Dendritic cell treated with granulocyte-macrophage colony-stimulating factor and Interleukin-4, amounts not matched to agents 40 ng/mL and 50 ng/mL, for 4 days (primary cell): ENCODE measurements around the gene CUEDC1.

Experiments used
- H3K27ac Mint-ChIP-seq: one replicate; pipeline ENCODE4 v1.8.0; 2022; ENCODE audit warnings: mild to moderate bottlenecking, mixed read lengths
- H3K27me3 Mint-ChIP-seq: one replicate; pipeline ENCODE4 v1.8.0; 2022; ENCODE audit warnings: mild to moderate bottlenecking, mixed read lengths
- H3K36me3 Mint-ChIP-seq: one replicate; pipeline ENCODE4 v1.8.0; 2022; ENCODE audit warnings: low read depth, mixed read lengths
- H3K4me1 Mint-ChIP-seq: one replicate; pipeline ENCODE4 v1.8.0; 2022; ENCODE audit warnings: low read depth, mixed read lengths
- H3K4me3 Mint-ChIP-seq: one replicate; pipeline ENCODE4 v1.8.0; 2022; ENCODE audit warnings: mild to moderate bottlenecking, moderate library complexity, mixed read lengths
- H3K9me3 Mint-ChIP-seq: one replicate; pipeline ENCODE4 v1.8.0; 2022; ENCODE audit warnings: mixed read lengths
- intact Hi-C: fragments of 100-400 bp; cut with micrococcal nuclease; formaldehyde crosslinking; loops from one replicate; pipeline ENCODE4 v1.15.0; 2022

CUEDC1 gene

GRCh38 chr17:57903961-57904360 is 51.3 kb downstream of the CUEDC1 start:
- Mint-ChIP-seq H3K9me3 (no peaks in the 10 kb centered on the region), H3K4me1 (peaks cover 81% of the 10 kb centered on the region), H3K27me3 (no peaks in the 10 kb centered on the region), H3K27ac (peak overlapping the region; percentile 97), H3K36me3 (peaks cover 10% of the 10 kb centered on the region), H3K4me3 (no peak overlapping the region)
- intact Hi-C loops = loop anchor here (2.0 to 5.0 kb wide), 2 partner anchors 43 to 85 kb away; partner anchors contain the start of gene VEZF1

- peaks cover 90% of the 10 kb centered on the region for H3K4me1 Mint-ChIP-seq
- intact Hi-C loops = loop anchor here (2.0 to 5.0 kb wide), 2 partner anchors 44 to 86 kb away; partner anchors contain the start of gene VEZF1
- H3K4me3 Mint-ChIP-seq = peak overlapping the region; percentile 13
- no peaks in the 10 kb centered on the region for H3K27me3 Mint-ChIP-seq
- H3K27ac Mint-ChIP-seq = peak overlapping the region; percentile 97
- peaks cover 10% of the 10 kb centered on the region for H3K36me3 Mint-ChIP-seq
- no peaks in the 10 kb centered on the region for H3K9me3 Mint-ChIP-seq
These were observed 52.1 kb downstream of the CUEDC1 start for GRCh38 chr17:57902800-57903759.

- intact Hi-C loops = loop anchor here (2.0 to 5.0 kb wide), 2 partner anchors 45 to 87 kb away; partner anchors contain the start of gene VEZF1
- no peaks in the 10 kb centered on the region for H3K27me3 Mint-ChIP-seq
- H3K36me3 Mint-ChIP-seq = peaks cover 10% of the 10 kb centered on the region
- no peaks in the 10 kb centered on the region for H3K9me3 Mint-ChIP-seq
- no peak overlapping the region for H3K4me3 Mint-ChIP-seq
- peak overlapping the region; percentile 97 for H3K27ac Mint-ChIP-seq
- peaks cover 93% of the 10 kb centered on the region for H3K4me1 Mint-ChIP-seq
These were observed 53.0 kb downstream of the CUEDC1 start for GRCh38 chr17:57902117-57902799.

GRCh38 chr17:57900991-57901743 is 54.0 kb downstream of the CUEDC1 start:
- Mint-ChIP-seq H3K4me1 (peaks cover 87% of the 10 kb centered on the region), H3K4me3 (no peak overlapping the region), H3K27me3 (no peaks in the 10 kb centered on the region), H3K9me3 (no peaks in the 10 kb centered on the region), H3K36me3 (peaks cover 10% of the 10 kb centered on the region), H3K27ac (peak overlapping the region; percentile 97)
- intact Hi-C loops = loop anchor here (5.0 kb wide), 1 partner anchor 46 kb away; no protein-coding TSS in a partner anchor

GRCh38 chr17:57899822-57900221 is 55.4 kb downstream of the CUEDC1 start:
- Mint-ChIP-seq H3K4me3 (peak overlapping the region; percentile 50), H3K4me1 (peaks cover 86% of the 10 kb centered on the region), H3K27ac (peak overlapping the region; percentile 97), H3K9me3 (no peaks in the 10 kb centered on the region), H3K27me3 (no peaks in the 10 kb centered on the region), H3K36me3 (peaks cover 10% of the 10 kb centered on the region)
- intact Hi-C loops = loop anchor here (5.0 kb wide), 1 partner anchor 47 kb away; no protein-coding TSS in a partner anchor

GRCh38 chr17:57899391-57899790 is 55.8 kb downstream of the CUEDC1 start:
- H3K27ac Mint-ChIP-seq = peak overlapping the region; percentile 97
- H3K4me3 Mint-ChIP-seq = peak overlapping the region; percentile 37
- H3K9me3 Mint-ChIP-seq = no peaks in the 10 kb centered on the region
- intact Hi-C loops = no loop called here
- H3K4me1 Mint-ChIP-seq = peaks cover 82% of the 10 kb centered on the region
- peaks cover 10% of the 10 kb centered on the region for H3K36me3 Mint-ChIP-seq
- no peaks in the 10 kb centered on the region for H3K27me3 Mint-ChIP-seq

- H3K27me3 Mint-ChIP-seq = no peaks in the 10 kb centered on the region
- peak overlapping the region; percentile 37 for H3K4me3 Mint-ChIP-seq
- H3K9me3 Mint-ChIP-seq = no peaks in the 10 kb centered on the region
- H3K36me3 Mint-ChIP-seq = peaks cover 10% of the 10 kb centered on the region
- peak overlapping the region; percentile 97 for H3K27ac Mint-ChIP-seq
- intact Hi-C loops = no loop called here
- H3K4me1 Mint-ChIP-seq = peaks cover 80% of the 10 kb centered on the region
These were observed 56.5 kb downstream of the CUEDC1 start for GRCh38 chr17:57898487-57899311.

- no peak overlapping the region for H3K4me3 Mint-ChIP-seq
- no peaks in the 10 kb centered on the region for H3K27me3 Mint-ChIP-seq
- intact Hi-C loops = no loop called here
- peak overlapping the region; percentile 56 for H3K27ac Mint-ChIP-seq
- H3K4me1 Mint-ChIP-seq = peaks cover 81% of the 10 kb centered on the region
- peaks cover 11% of the 10 kb centered on the region for H3K36me3 Mint-ChIP-seq
- H3K9me3 Mint-ChIP-seq = no peaks in the 10 kb centered on the region
These were observed 59.7 kb downstream of the CUEDC1 start for GRCh38 chr17:57895382-57896060.

GRCh38 chr17:57894848-57895247 is 60.4 kb downstream of the CUEDC1 start:
- Mint-ChIP-seq H3K9me3 (no peaks in the 10 kb centered on the region), H3K27ac (peak overlapping the region; percentile 94), H3K4me1 (peaks cover 81% of the 10 kb centered on the region), H3K27me3 (no peaks in the 10 kb centered on the region), H3K4me3 (no peak overlapping the region), H3K36me3 (peaks cover 11% of the 10 kb centered on the region)
- intact Hi-C loops = no loop called here

GRCh38 chr17:57892820-57893595 is 62.2 kb downstream of the CUEDC1 start:
- Mint-ChIP-seq H3K9me3 (no peaks in the 10 kb centered on the region), H3K4me3 (peak overlapping the region; percentile 80), H3K27me3 (no peaks in the 10 kb centered on the region), H3K27ac (peak overlapping the region; percentile 94), H3K4me1 (peaks cover 65% of the 10 kb centered on the region), H3K36me3 (peaks cover 11% of the 10 kb centered on the region)
- intact Hi-C loops = no loop called here

- intact Hi-C loops = no loop called here
These were observed 62.9 kb downstream of the CUEDC1 start for GRCh38 chr17:57892146-57892819.

More at GRCh38 chr17:57892146-57892819, 62.9 kb downstream of the CUEDC1 start:
- H3K4me1 Mint-ChIP-seq = peaks cover 61% of the 10 kb centered on the region
- peaks cover 11% of the 10 kb centered on the region for H3K36me3 Mint-ChIP-seq
- no peaks in the 10 kb centered on the region for H3K9me3 Mint-ChIP-seq
- H3K27me3 Mint-ChIP-seq = no peaks in the 10 kb centered on the region
- H3K4me3 Mint-ChIP-seq = peak overlapping the region; percentile 80
- H3K27ac Mint-ChIP-seq = peak overlapping the region; percentile 94
